Activated CD8-positive, alpha-beta T cell treated with anti-CD3 and anti-CD28 coated beads for 36 hours (primary cell): ENCODE results near the gene TCAF1. TPM values are rescaled to one million over a fixed set of nuclear protein-coding genes. Genes with fewer than 3 reads are reported as not detected.

Source experiments
- ATAC-seq: fragments of 200-7000 bp; cut with Tn5 transposase; one replicate; pipeline ENCODE4 v1.10.0; 2021; ENCODE audit warnings: mild to moderate bottlenecking, moderate library complexity
- CTCF ChIA-PET: fragments of 350-600 bp; sonication (Branson Sonifier 250); formaldehyde crosslinking; loops from one replicate; lab custom pipeline; 2021; ENCODE audit warnings: antibody characterized with exemption; lab: Charles Lee
- POLR2A ChIA-PET: fragments of 350-600 bp; sonication (Branson Sonifier 250); formaldehyde crosslinking; loops from one replicate; lab custom pipeline; 2021; ENCODE audit warnings: antibody characterized with exemption; lab: Charles Lee
- DNase-seq: peaks from one replicate; pipeline ENCODE4 v3.0.0-alpha.2; 2020
- H3K27ac Mint-ChIP-seq: one replicate; pipeline ENCODE4 v1.8.0; 2021; ENCODE audit warnings: mild to moderate bottlenecking, mixed read lengths
- H3K27me3 Mint-ChIP-seq: one replicate; pipeline ENCODE4 v1.8.0; 2021; ENCODE audit warnings: mixed read lengths
- H3K36me3 Mint-ChIP-seq: one replicate; pipeline ENCODE4 v1.8.0; 2021; ENCODE audit warnings: low read depth, mixed read lengths
- H3K4me1 Mint-ChIP-seq: one replicate; pipeline ENCODE4 v1.8.0; 2021; ENCODE audit warnings: low read depth, mixed read lengths
- H3K4me3 Mint-ChIP-seq: one replicate; pipeline ENCODE4 v1.8.0; 2021; ENCODE audit warnings: mild to moderate bottlenecking, moderate library complexity, mixed read lengths
- H3K9me3 Mint-ChIP-seq: one replicate; pipeline ENCODE4 v1.8.0; 2021; ENCODE audit warnings: mixed read lengths
- CTCF ChIP-seq: fragments of 200-600 bp; IDR thresholded peaks from one replicate; pipeline ENCODE4 v1.8.0; 2022; ENCODE audit warnings: antibody characterized with exemption, mild to moderate bottlenecking
- intact Hi-C: fragments of 100-400 bp; cut with micrococcal nuclease; formaldehyde crosslinking; loops from one replicate; pipeline ENCODE4 v1.10.0; 2022
- total RNA-seq, 2 experiments: library from RNA; stranded (reverse); gene quantifications; one replicate each; pipeline ENCODE4 v1.2.3, GENCODE V29; 2021

TCAF1 gene
- total RNA-seq, 2 experiments from 2014 or later, result 13.8 to 14.7 TPM

DNA sequence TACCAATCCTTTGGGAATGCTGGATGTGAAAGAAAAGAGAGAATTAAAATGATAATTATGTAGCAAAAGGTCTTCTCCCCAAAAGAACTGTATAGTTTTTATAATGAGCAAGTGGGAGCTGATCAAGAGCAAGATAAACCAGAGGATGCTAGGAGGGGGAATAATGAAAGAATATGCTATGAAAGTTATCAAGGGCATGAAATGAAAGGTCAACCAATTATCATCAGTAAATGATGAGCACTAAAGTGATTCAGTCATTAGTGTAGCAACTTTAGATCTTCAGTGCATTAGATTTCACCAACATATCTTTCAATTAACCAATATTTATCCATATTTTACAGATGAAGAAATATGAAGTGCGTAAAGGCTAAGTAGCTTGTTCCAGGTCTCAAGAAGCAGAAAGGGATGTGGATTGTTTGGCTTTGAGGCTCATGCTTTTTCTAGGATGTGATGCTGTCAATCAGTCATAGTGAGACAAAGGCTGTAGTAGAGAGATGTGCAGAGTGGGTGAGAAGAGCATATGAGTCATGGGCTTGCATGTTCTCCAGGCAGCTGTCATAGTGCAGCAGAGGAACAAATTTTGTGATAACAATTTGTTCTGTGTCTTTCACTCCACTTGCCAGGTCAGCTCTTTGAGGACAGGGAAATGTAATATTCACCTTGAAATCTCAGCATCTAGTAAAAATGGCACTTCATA, 27.4 kb upstream of the TCAF1 start:
- Mint-ChIP-seq H3K4me3 (no peak overlapping the region), H3K36me3 (no peaks in the 10 kb centered on the region), H3K4me1 (peaks cover 9% of the 10 kb centered on the region), H3K27me3 (peaks cover 5% of the 10 kb centered on the region), H3K27ac (no peak overlapping the region), H3K9me3 (peaks cover 5% of the 10 kb centered on the region)
- ATAC-seq (peak; percentile 99), DNase-seq (peak; percentile 28)
- CTCF ChIA-PET, result interaction anchor here (1.0 to 2.1 kb wide), 2 partner anchors 28 to 41 kb away, joined by 3 to 8 read pairs; partner anchors contain the start of gene TCAF1
- intact Hi-C loops, result no loop called here
- POLR2A ChIA-PET, result interaction anchor here (0.6 kb wide), 1 partner anchor 19 kb away, joined by 3 read pairs; no protein-coding TSS in a partner anchor
- TF ChIP-seq CTCF, result no peak

GRCh38 chr7:143924851-143925250, 22.9 kb upstream of the TCAF1 start:
- TF ChIP-seq CTCF, result no peak
- no peak overlapping the region for H3K4me3 Mint-ChIP-seq
- peaks cover 9% of the 10 kb centered on the region for H3K4me1 Mint-ChIP-seq
- DNase-seq (no peak), ATAC-seq (no peak)
- ChIA-PET POLR2A (no interaction called here), CTCF (no interaction called here)
- H3K27me3 Mint-ChIP-seq, result peaks cover 23% of the 10 kb centered on the region
- no peaks in the 10 kb centered on the region for H3K9me3 Mint-ChIP-seq
- H3K36me3 Mint-ChIP-seq, result no peaks in the 10 kb centered on the region
- H3K27ac Mint-ChIP-seq, result no peak overlapping the region
- intact Hi-C loops, result no loop called here

DNA sequence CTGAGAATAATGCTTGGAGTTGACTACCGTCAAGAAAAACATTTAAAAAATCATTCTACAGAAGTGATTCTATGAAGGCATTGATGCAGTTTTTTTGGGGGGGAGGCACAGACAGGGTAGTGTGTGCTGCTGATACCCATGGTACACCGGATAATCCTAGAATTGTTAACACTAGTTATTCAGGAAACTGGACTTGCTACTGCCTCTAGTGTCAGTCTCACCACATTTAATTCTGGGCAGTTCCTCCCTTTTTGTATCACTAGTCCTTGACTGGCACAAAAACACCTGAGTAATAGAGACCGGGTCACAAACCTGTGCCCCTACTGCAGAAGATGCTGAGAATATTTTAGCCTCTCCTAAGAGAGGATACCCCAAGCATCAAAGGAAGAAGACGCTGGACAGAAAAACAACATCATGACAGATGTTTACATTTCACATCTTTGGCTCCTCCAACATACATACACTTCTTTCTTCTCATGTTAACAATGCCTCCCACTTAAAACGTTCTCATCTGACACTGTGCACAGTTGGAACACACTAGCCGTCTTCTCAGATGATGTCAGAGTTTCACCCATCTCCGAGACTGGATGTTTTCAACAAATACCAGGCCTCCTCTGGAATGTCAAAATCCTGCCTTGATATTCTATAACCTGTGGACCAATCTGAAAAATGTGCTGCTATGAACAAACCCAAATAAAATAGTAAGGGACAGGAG, 13.1 kb upstream of the TCAF1 start:
- no peak overlapping the region for H3K4me3 Mint-ChIP-seq

DNA sequence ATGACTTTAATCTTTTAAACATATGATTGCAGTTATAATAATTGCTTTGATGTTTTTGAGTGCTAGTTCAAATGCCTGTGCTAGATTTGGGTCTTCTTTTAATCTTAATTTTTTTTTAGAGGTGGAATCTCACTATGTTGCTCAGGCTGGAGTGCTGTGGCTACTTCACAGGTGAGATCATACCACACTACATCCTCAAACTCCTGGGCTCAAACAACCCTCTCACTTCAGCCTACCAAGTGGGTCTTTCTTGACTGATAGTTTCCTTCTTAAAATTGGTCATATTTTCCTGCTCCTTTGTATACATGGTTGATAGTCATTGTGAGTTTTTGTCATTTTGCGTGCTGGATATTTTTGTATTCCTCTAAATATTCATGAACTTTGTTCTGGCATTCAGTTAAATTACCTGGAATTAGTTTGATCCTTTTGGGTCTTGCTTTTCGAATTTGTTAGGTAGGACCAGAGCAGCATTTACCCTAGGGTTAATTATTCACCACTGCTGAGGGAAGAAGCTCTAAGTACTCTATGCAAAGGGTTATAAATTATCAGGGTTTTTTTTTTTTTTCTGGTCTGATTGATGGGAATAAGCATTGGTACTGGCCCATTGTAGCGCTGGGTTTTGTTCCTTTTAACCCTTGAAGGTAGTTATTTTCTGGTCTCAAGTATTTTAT, 12.1 kb upstream of the TCAF1 start:
- ATAC-seq (peak; percentile 30), DNase-seq (no peak)
- ChIA-PET POLR2A (no interaction called here), CTCF (interaction anchor here (0.8 to 1.2 kb wide), 2 partner anchors 10 to 203 kb away, joined by 3 to 4 read pairs; no protein-coding TSS in a partner anchor)
- Mint-ChIP-seq H3K4me3 (no peak overlapping the region), H3K27ac (no peak overlapping the region), H3K36me3 (no peaks in the 10 kb centered on the region), H3K27me3 (peaks cover 19% of the 10 kb centered on the region), H3K9me3 (no peaks in the 10 kb centered on the region), H3K4me1 (peaks cover 12% of the 10 kb centered on the region)
- TF ChIP-seq CTCF, result no peak
- intact Hi-C loops, result no loop called here

More for the DNA sequence above, 13.1 kb upstream of the TCAF1 start:
- ChIA-PET CTCF (interaction anchor here (1.2 kb wide), 1 partner anchor 11 kb away, joined by 4 read pairs; no protein-coding TSS in a partner anchor), POLR2A (no interaction called here)
- DNase-seq (no peak), ATAC-seq (no peak)
- Mint-ChIP-seq H3K27me3 (peaks cover 22% of the 10 kb centered on the region), H3K27ac (no peak overlapping the region), H3K9me3 (no peaks in the 10 kb centered on the region), H3K4me1 (peaks cover 12% of the 10 kb centered on the region), H3K36me3 (no peaks in the 10 kb centered on the region)
- intact Hi-C loops, result no loop called here
- no peak for TF ChIP-seq CTCF
